AG09309 (cell line): ENCODE results near the gene CUL5.

Experiments
- DNase-seq: peaks from one replicate; pipeline ENCODE4 v3.0.0-alpha.2; 2010; ENCODE audit warnings: low read depth
- H3K4me3 ChIP-seq: 2 replicates; pipeline ENCODE4 v1.5.1; 2011; ENCODE audit warnings: mild to moderate bottlenecking, low read depth, low read length, moderate library complexity; ENCODE audit not compliant: control insufficient read depth
- CTCF ChIP-seq: IDR thresholded peaks from 2 replicates; pipeline ENCODE4 v1.5.1; 2011; ENCODE audit warnings: mild to moderate bottlenecking, low read depth, low read length, inconsistent platforms; ENCODE audit not compliant: insufficient read depth, control insufficient read depth; ENCODE audit errors: missing control alignments

CUL5 gene

GRCh38 chr11:108135845-108136544 is 127.3 kb downstream of the CUL5 start:
- peak; percentile 18 for TF ChIP-seq CTCF
- no peak overlapping the region for H3K4me3 ChIP-seq
- DNase-seq = no peak

GRCh38 chr11:108137212-108137611 is 128.5 kb downstream of the CUL5 start:
- no peak for TF ChIP-seq CTCF
- DNase-seq = no peak
- no peak overlapping the region for H3K4me3 ChIP-seq

- no peak for DNase-seq
- H3K4me3 ChIP-seq = no peak overlapping the region
- no peak for TF ChIP-seq CTCF
These were observed 133.6 kb downstream of the CUL5 start for GRCh38 chr11:108142304-108142703.

- TF ChIP-seq CTCF = no peak
- H3K4me3 ChIP-seq = no peak overlapping the region
- no peak for DNase-seq
These were observed 135.9 kb downstream of the CUL5 start for GRCh38 chr11:108144615-108145014.

- no peak overlapping the region for H3K4me3 ChIP-seq
- DNase-seq = no peak
- TF ChIP-seq CTCF = no peak
These were observed 138.5 kb downstream of the CUL5 start for GRCh38 chr11:108147150-108147549.

GRCh38 chr11:108148556-108148955 is 139.9 kb downstream of the CUL5 start:
- DNase-seq = no peak
- H3K4me3 ChIP-seq = no peak overlapping the region
- no peak for TF ChIP-seq CTCF
